LNCaP clone FGC (cell line): ENCODE measurements around the gene IRF2BP2.

Experiments used
- DNase-seq: peaks from one replicate; pipeline ENCODE4 v3.0.0-alpha.2; 2011; ENCODE audit warnings: low read depth
- H3K4me3 ChIP-seq: 2 replicates; pipeline ENCODE4 v1.5.1; 2011; ENCODE audit warnings: mild to moderate bottlenecking, low read depth, low read length, control low read depth
- TF ChIP-seq, protein P1 (sequence below): IDR thresholded peaks from 2 replicates; pipeline ENCODE4 v1.5.1; 2012; ENCODE audit warnings: mild to moderate bottlenecking; ENCODE audit not compliant: control insufficient read depth, insufficient read depth; ENCODE audit errors: extremely low read depth

IRF2BP2 gene

DNA sequence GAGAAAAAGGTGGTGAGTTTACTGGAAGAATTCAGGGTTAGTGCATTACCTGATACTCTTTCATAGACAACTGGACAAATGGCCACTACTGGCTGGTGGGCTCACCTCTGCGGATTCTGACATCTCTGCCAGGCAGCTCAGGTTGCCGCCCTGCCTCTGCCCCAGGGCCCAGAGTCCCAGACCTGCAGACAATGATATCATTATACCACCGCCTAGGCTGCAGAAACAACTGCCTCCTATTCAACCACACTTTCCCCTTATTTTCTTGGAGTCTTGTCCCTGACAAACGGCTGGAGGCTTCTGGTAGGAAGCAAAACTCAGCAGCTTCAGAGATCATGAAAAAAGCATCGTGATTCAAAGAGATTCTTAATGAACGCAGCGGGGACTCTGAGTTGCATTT is 37.0 kb downstream of the IRF2BP2 start:
- TF ChIP-seq, protein P1, sequence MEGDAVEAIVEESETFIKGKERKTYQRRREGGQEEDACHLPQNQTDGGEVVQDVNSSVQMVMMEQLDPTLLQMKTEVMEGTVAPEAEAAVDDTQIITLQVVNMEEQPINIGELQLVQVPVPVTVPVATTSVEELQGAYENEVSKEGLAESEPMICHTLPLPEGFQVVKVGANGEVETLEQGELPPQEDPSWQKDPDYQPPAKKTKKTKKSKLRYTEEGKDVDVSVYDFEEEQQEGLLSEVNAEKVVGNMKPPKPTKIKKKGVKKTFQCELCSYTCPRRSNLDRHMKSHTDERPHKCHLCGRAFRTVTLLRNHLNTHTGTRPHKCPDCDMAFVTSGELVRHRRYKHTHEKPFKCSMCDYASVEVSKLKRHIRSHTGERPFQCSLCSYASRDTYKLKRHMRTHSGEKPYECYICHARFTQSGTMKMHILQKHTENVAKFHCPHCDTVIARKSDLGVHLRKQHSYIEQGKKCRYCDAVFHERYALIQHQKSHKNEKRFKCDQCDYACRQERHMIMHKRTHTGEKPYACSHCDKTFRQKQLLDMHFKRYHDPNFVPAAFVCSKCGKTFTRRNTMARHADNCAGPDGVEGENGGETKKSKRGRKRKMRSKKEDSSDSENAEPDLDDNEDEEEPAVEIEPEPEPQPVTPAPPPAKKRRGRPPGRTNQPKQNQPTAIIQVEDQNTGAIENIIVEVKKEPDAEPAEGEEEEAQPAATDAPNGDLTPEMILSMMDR: no peak
- no peak for DNase-seq

DNA sequence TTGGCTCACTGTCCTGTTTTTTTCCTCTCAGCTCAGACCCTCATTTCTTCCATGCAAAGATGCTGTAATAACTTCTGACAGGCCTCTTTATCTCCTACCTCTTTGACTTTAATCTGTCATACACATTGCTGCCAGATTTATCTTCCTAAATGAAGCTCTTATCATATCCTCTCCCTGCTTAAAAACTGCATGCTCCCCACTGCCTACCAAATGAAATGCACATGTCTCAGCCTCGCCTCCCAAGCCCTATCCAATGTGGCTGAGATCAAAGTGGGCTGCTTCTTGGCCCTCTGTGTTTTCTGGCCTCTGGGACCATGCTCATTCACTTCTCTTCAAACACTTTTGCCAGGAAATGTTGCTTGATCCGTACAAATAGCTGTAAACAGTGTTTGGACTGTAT is 38.3 kb downstream of the IRF2BP2 start:
- H3K4me3 ChIP-seq: no peak overlapping the region
- TF ChIP-seq, protein P1: no peak
- no peak for DNase-seq

More for the DNA sequence above, 37.0 kb downstream of the IRF2BP2 start:
- H3K4me3 ChIP-seq: no peak overlapping the region

DNA sequence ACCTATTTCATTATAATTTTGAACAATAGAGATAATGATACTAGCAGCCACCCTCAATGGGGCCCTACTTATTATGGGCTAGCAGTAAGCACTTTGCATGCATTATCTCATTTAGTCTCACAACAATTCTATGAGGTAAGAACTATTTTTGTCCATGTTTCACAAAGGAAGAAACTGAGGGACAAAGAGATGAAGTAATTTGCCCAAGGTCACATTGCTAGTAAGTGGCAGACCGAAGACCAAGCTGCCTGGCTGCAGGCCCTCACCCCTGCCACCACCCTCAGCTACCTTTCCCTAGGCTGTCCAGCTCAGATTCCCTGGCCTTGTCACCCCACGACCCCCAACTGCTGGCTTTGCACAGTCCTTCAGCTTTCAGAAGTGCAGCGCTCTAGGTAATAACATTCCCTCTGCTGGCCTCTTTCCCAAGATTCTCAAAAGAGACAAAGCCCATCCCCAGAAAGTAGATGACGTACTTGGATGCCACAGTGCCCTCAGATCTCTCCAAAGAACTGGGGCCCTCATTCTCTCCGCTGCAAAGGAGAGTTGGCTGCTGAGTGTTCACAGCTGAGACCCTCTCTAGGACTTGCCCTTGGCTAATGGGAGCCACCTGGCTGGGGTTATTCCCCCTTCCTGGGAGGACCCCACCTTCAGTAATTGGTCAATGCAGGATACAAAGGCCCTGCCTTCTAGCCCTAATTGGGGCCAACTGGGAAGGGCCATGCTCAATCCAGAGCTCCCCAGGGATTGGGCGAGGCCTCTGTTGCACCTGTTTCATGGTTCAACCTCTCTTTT is 39.5 kb downstream of the IRF2BP2 start:
- H3K4me3 ChIP-seq: no peak overlapping the region
- TF ChIP-seq, protein P1: no peak
- no peak for DNase-seq

DNA sequence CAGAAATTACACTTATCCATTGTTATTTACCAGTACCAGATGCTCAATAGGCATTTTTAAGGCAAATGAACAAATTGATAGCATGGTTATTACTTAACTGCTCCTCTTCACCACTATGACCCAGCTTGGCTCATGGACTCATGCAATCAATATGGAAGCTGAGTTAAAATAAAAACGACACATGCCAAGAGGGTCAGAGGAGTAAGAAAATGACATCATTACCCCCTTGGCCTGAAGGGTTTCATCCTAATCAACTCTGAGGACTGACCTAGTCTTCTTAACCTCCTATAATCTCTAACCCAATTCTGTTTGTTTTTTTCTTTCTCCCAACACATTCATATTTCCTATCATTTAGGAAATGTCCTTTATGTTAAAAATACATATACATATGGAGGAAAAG is 41.6 kb downstream of the IRF2BP2 start:
- TF ChIP-seq, protein P1: no peak
- no peak for DNase-seq
- no peak overlapping the region for H3K4me3 ChIP-seq

DNA sequence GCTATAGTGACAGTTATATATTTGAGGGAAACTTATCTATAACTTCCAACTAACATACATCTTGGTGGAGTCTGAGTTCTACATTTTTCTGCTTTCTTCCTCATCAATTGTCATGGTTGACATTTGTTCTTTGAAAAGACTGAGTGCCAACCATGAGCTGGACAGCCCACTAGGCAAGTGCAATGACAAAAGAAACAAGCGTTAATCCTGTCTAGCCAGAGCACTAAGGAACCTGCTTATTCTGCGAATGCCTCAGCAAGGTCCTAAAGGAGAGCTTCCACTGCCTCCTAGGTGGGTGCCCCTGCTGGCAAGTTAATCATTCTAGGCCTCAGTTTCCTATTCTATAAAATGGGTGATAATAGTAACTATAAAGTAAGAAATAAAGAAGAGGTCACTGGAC is 44.8 kb downstream of the IRF2BP2 start:
- TF ChIP-seq, protein P1: no peak
- H3K4me3 ChIP-seq: no peak overlapping the region
- DNase-seq: no peak

DNA sequence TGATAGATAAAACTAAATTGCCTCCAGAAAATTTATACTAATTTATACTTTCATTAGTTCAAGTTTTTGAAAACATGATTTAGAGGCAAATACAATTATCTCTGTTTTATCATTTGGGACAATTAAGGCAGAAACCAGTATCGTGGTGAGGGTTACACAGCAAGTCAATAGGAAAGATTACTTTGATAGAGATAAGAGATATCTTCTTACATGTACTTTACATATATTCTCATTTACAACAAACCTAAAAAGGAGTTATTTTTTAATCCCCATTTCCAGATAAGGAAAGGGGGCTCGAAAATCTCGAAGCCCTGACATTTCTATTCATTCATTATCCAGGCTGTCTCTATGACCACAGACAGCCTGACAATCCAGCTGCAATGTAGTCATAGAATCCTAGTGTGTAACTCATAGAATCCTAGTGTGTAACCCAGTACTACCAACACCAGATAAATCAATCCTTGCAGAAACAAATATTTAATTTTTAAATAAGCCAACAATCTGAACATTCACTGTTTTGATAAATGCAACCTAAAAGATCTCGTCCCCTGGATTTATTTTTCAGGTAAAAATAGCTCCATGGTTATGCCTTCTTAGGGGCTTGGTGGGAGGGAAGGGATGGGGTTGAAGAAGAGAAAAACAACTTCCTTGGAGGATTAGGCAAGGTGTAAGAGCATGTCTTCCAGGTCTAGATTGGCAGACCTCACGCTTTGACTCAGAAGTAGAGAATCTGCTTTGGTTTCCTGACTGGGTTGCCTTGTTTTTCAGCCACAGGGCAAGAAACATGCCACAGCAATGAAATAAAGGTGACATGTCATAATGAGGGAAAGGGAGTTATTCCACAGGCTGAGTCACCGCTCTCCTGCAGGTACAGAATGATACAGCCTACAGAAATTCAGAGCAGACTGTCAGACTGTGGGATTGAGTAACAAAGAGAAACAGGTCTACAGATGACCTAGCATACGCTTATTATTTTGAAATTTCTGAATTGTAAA is 45.6 kb downstream of the IRF2BP2 start:
- no peak for DNase-seq
- TF ChIP-seq, protein P1: no peak
- H3K4me3 ChIP-seq: no peak overlapping the region
